GM12878 (cell line): ENCODE results near the gene GRIA4. TPM values are rescaled to one million over a fixed set of nuclear protein-coding genes. Genes with fewer than 3 reads are reported as not detected.

ENCODE experiments used
- ATAC-seq: fragments of 200-7000 bp; cut with Tn5 transposase; 3 replicates; pipeline ENCODE4 v1.9.1; 2020; ENCODE audit warnings: mild to moderate bottlenecking, moderate library complexity
- BruUV-seq: library from RNA; stranded (reverse); fragments of 400-500 nt; replicated peaks from 2 replicates; lab custom pipeline; 2021; lab: Mats Ljungman, UMichigan
- CTCF ChIA-PET: fragments of 300-600 bp; sonication (Branson Sonifier 250); formaldehyde crosslinking; extraction: SDS; loops from one replicate; lab custom pipeline; 2021; ENCODE audit warnings: inconsistent platforms; lab: Yijun Ruan, JAX
- POLR2A ChIA-PET: fragments of 350-600 bp; formaldehyde crosslinking; extraction: SDS; loops from one replicate; lab custom pipeline; 2021; ENCODE audit warnings: inconsistent platforms; lab: Charles Lee
- RAD21 ChIA-PET: fragments of 300-600 bp; sonication (Branson Sonifier 250); formaldehyde crosslinking; loops from one replicate; lab custom pipeline; 2023; ENCODE audit warnings: antibody characterized with exemption; ENCODE audit not compliant: unreplicated experiment; lab: Charles Lee
- SMC1A ChIA-PET: fragments of 300-600 bp; sonication (Branson Sonifier 250); formaldehyde crosslinking; loops from one replicate; lab custom pipeline; 2023; ENCODE audit not compliant: unreplicated experiment, uncharacterized antibody; lab: Charles Lee
- DNase-seq: peaks from one replicate; pipeline ENCODE4 v3.0.0-alpha.2; 2011; ENCODE audit warnings: low read depth, low spot score
- FAIRE-seq: peaks from 3 replicates; lab custom pipeline; 2011; peaks lifted over from hg19 to GRCh38; lab: Jason Lieb, UNC
- H2AFZ ChIP-seq: 2 replicates; pipeline ENCODE4 v1.6.0; 2011; ENCODE audit warnings: low read depth, low read length, control low read depth; ENCODE audit not compliant: control insufficient read depth
- H3K27ac ChIP-seq: 2 replicates; pipeline ENCODE4 v1.5.1; 2011; ENCODE audit warnings: control low read depth; ENCODE audit not compliant: control insufficient read depth, insufficient read depth
- H3K27me3 ChIP-seq, 2 experiments: replicated peaks in 1 of 2; 2 replicates each; pipeline versions ENCODE4 v1.6.0 to v1.6.1; 2011; ENCODE audit warnings: low read length in 1 of 2; ENCODE audit not compliant: control insufficient read depth in 2 of 2, insufficient read depth in 2 of 2
- H3K36me3 ChIP-seq, 2 experiments: 2 replicates each; pipeline ENCODE4 v1.5.1; 2011; ENCODE audit warnings: low read length in 1 of 2; ENCODE audit not compliant: control insufficient read depth in 2 of 2, insufficient read depth in 2 of 2
- H3K4me1 ChIP-seq: 2 replicates; pipeline ENCODE4 v1.6.1; 2011; ENCODE audit warnings: mild to moderate bottlenecking, low read length, moderate library complexity, mixed read lengths; ENCODE audit not compliant: control insufficient read depth, insufficient read depth
- H3K4me2 ChIP-seq: 2 replicates; pipeline ENCODE4 v1.6.0; 2011; ENCODE audit warnings: control low read depth; ENCODE audit not compliant: control insufficient read depth, insufficient read depth
- H3K4me3 ChIP-seq: fragments of 200-600 bp; sonication (generic); 2 replicates; pipeline ENCODE4 v1.5.1; 2016
- H3K79me2 ChIP-seq: 2 replicates; pipeline ENCODE4 v1.6.0; 2011; ENCODE audit warnings: low read length; ENCODE audit not compliant: control insufficient read depth, insufficient read depth
- H3K9ac ChIP-seq: 2 replicates; pipeline ENCODE4 v1.8.0; 2011; ENCODE audit warnings: low read length, control low read depth, mixed read lengths; ENCODE audit not compliant: control insufficient read depth, insufficient read depth
- H3K9me3 ChIP-seq: replicated peaks from 3 replicates; pipeline ENCODE4 v1.5.1; 2011; ENCODE audit warnings: mild to moderate bottlenecking, low read length; ENCODE audit not compliant: control insufficient read depth, insufficient read depth
- H4K20me1 ChIP-seq: 2 replicates; pipeline ENCODE4 v1.6.0; 2011; ENCODE audit not compliant: control insufficient read depth, insufficient read depth
- TCF7 ChIP-seq: IDR thresholded peaks from 2 replicates; pipeline ENCODE4 v1.6.1; 2014; ENCODE audit warnings: antibody characterized with exemption, borderline replicate concordance
- USF1 ChIP-seq: IDR thresholded peaks from 2 replicates; pipeline ENCODE4 v1.6.1; 2011; ENCODE audit warnings: borderline replicate concordance, low read depth, mild to moderate bottlenecking, moderate library complexity, mixed read lengths, low read length; ENCODE audit not compliant: insufficient read depth; ENCODE audit errors: extremely low read length
- WGBS: methylation state at CpG from one replicate; pipeline ENCODE4 v1.1.6; 2016; ENCODE audit warnings: low lambda C conversion rate; ENCODE audit not compliant: insufficient replicate concordance, insufficient coverage; ENCODE audit errors: missing lambda C conversion rate; 5-methylcytosine and 5-hydroxymethylcytosine counted together
- in situ Hi-C: fragments of 300-500 bp; cut with MboI; formaldehyde crosslinking; loops from 9 replicates; pipeline ENCODE4 v1.14.3; 2018; ENCODE audit warnings: mixed read lengths
- intact Hi-C: fragments of 100-400 bp; cut with micrococcal nuclease; formaldehyde crosslinking; loops from one replicate; pipeline ENCODE4 v1.14.2; 2022; ENCODE audit not compliant: unreplicated experiment
- polyA plus RNA-seq, 11 experiments: library from polyadenylated mRNA; depleted of rRNA in 4 of 11; unstranded in 6 of 11; stranded (reverse) in 5 of 11; fragments of >200 nt; fragmentation: Nextera tagmentation in 4 of 11; fragmentation: Illumina TruSeq in 1 of 11; extraction: Ambion mirVana in 4 of 11; extraction: Trizol in 1 of 11; gene quantifications; 1 replicate in 1 of 11; 2 replicates in 10 of 11; pipeline versions ENCODE4 v1.2.1 to v1.2.3, GENCODE V29; 2011 to 2016; ENCODE audit warnings: inconsistent platforms in 2 of 11, missing spikeins in 2 of 11, low read depth in 1 of 11
- total RNA-seq, 4 experiments: library from RNA; depleted of rRNA in 3 of 4; stranded (reverse); fragments of >200 nt in 3 of 4; fragmentation: Illumina TruSeq in 1 of 4; extraction: Trizol in 1 of 4; gene quantifications; 2 replicates each; pipeline versions ENCODE4 v1.2.1 to v1.2.3, GENCODE V29; 2013 to 2021

Gene GRIA4
- total and polyA plus RNA-seq, 10 of the 15 experiments (the other 5 are each of a cell fraction or from before 2014, with no cell fraction given) = 0.04 TPM; not detected in 9

- BruUV-seq = no TSS peak
- H4K20me1 ChIP-seq = no peaks in the 10 kb centered on the region; the same call in 1 of the 2 replicates
- no peak overlapping the region for H3K4me3 ChIP-seq
- ChIA-PET RAD21 (interaction anchor here (1.2 kb wide), 1 partner anchor 252 kb away, joined by 3 read pairs; no protein-coding TSS in a partner anchor), POLR2A (no interaction called here), SMC1A (no interaction called here), CTCF (interaction anchor here (0.7 to 1.8 kb wide), 2 partner anchors 217 to 252 kb away, joined by 4 to 6 read pairs; no protein-coding TSS in a partner anchor)
- TF ChIP-seq TCF7 = no peak
- no peak for TF ChIP-seq USF1
- 9% methylated on average over 15 of the region's 21 CpGs for WGBS
- ATAC-seq = no peak
- no peak for FAIRE-seq
- H3K79me2 ChIP-seq = no peaks in the 10 kb centered on the region
- no peak overlapping the region for H3K9ac ChIP-seq
- intact Hi-C loops = no loop called here
- no peak overlapping the region for H3K27ac ChIP-seq
- H3K36me3 ChIP-seq = no peaks in the 10 kb centered on the region
- no peak for DNase-seq
- H3K9me3 ChIP-seq = no peaks in the 10 kb centered on the region
- no peaks in the 10 kb centered on the region for H3K4me1 ChIP-seq
- peaks cover 0 to 3% of the 10 kb centered on the region in 2 experiments; a peak in 1 of 4 replicates for H3K27me3 ChIP-seq
- in situ Hi-C loops = no loop called here
- H3K4me2 ChIP-seq = no peak overlapping the region
- no peak overlapping the region for H2AFZ ChIP-seq
These were observed 1.1 kb downstream of the GRIA4 start for GRCh38 chr11:105610871-105611571.
